ENCODE results near the gene LUZP2. TPM values are rescaled to one million over a fixed set of nuclear protein-coding genes. Genes with fewer than 3 reads are reported as not detected.

LUZP2 gene
- total RNA-seq, 6 donors from 2014 or later: 0.20 to 0.46 (median 0.23) TPM; not detected in 3

GRCh38 chr11:24855951-24856350 lies 359.1 kb downstream of the LUZP2 start:
- H3K9me3 ChIP-seq: peaks cover 0 to under 1% (median 0%) of the 10 kb centered on the region in 4 donors
- H3K27me3 ChIP-seq: no peaks in the 10 kb centered on the region
- no peak overlapping the region for H3K27ac ChIP-seq
- H3K4me1 ChIP-seq: no peaks in the 10 kb centered on the region
- H3K4me3 ChIP-seq: no peak overlapping the region
- DNase-seq: no peak
- no peaks in the 10 kb centered on the region for H3K36me3 ChIP-seq
- TF ChIP-seq POLR2A (IDR thresholded peaks at IDR 0.05) (no peak), POLR2AphosphoS5 (IDR thresholded peaks at IDR 0.05) (no peak), EP300 (IDR thresholded peaks at IDR 0.05) (no peak), CTCF (IDR thresholded peaks at IDR 0.05) (no peak)
- ATAC-seq (ENCODE audit: low FRiP score in 2 of 2): no peak

GRCh38 chr11:24859801-24860300 lies 363.0 kb downstream of the LUZP2 start:
- no peak for ATAC-seq (ENCODE audit: low FRiP score in 2 of 2)
- peaks cover 0 to 11% (median 0%) of the 10 kb centered on the region in 4 donors for H3K9me3 ChIP-seq
- WGBS, 2 donors: 71 to 72% methylated on average over 5 to 9 of the region's 9 CpGs
- no peak overlapping the region for H3K27ac ChIP-seq
- DNase-seq: no peak
- TF ChIP-seq CTCF (IDR thresholded peaks at IDR 0.05): no peak
- TF ChIP-seq POLR2A (IDR thresholded peaks at IDR 0.05): no peak
- TF ChIP-seq EP300 (IDR thresholded peaks at IDR 0.05): no peak
- no peak for TF ChIP-seq POLR2AphosphoS5 (IDR thresholded peaks at IDR 0.05)
- H3K36me3 ChIP-seq: no peaks in the 10 kb centered on the region
- no peaks in the 10 kb centered on the region for H3K4me1 ChIP-seq
- no peak overlapping the region for H3K4me3 ChIP-seq
- H3K27me3 ChIP-seq: no peaks in the 10 kb centered on the region

- DNase-seq (no peak), ATAC-seq (ENCODE audit: low FRiP score in 2 of 2) (no peak)
- Histone ChIP-seq H3K4me3 (no peak overlapping the region), H3K27me3 (no peaks in the 10 kb centered on the region), H3K9me3 (peaks cover 0 to 11% (median 0%) of the 10 kb centered on the region in 4 donors), H3K36me3 (no peaks in the 10 kb centered on the region), H3K4me1 (no peaks in the 10 kb centered on the region), H3K27ac (no peak overlapping the region)
- 83 to 84% methylated on average over 6 of the region's 6 CpGs for WGBS, 2 donors
- no peak for TF ChIP-seq POLR2AphosphoS5 (IDR thresholded peaks at IDR 0.05)
- TF ChIP-seq CTCF (IDR thresholded peaks at IDR 0.05): no peak
- TF ChIP-seq POLR2A (IDR thresholded peaks at IDR 0.05): no peak
- TF ChIP-seq EP300 (IDR thresholded peaks at IDR 0.05): no peak
Measured at GRCh38 chr11:24861440-24861839, 364.6 kb downstream of the LUZP2 start.

- no peak for ATAC-seq (ENCODE audit: low FRiP score in 2 of 2)
- Histone ChIP-seq H3K27ac (no peak overlapping the region), H3K27me3 (no peaks in the 10 kb centered on the region), H3K36me3 (no peaks in the 10 kb centered on the region), H3K9me3 (peaks cover 0 to 3% (median 0%) of the 10 kb centered on the region in 4 donors), H3K4me1 (no peaks in the 10 kb centered on the region), H3K4me3 (no peak overlapping the region)
- no peak for DNase-seq
- 62 to 66% methylated on average over 4 of the region's 4 CpGs for WGBS, 2 donors
- TF ChIP-seq POLR2AphosphoS5 (IDR thresholded peaks at IDR 0.05): no peak
Measured at GRCh38 chr11:24866743-24867142, 369.9 kb downstream of the LUZP2 start.

GRCh38 chr11:24870048-24870447 lies 373.2 kb downstream of the LUZP2 start:
- Histone ChIP-seq H3K36me3 (no peaks in the 10 kb centered on the region), H3K4me1 (no peaks in the 10 kb centered on the region), H3K27ac (no peak overlapping the region), H3K27me3 (no peaks in the 10 kb centered on the region), H3K9me3 (no peaks in the 10 kb centered on the region), H3K4me3 (no peak overlapping the region)
- WGBS, 2 donors: 25 to 48% methylated on average over 1 of the region's 1 CpG
- no peak for ATAC-seq (ENCODE audit: low FRiP score in 2 of 2)
- DNase-seq: no peak
- TF ChIP-seq POLR2AphosphoS5 (IDR thresholded peaks at IDR 0.05) (no peak), CTCF (IDR thresholded peaks at IDR 0.05) (no peak), EP300 (IDR thresholded peaks at IDR 0.05) (no peak), POLR2A (IDR thresholded peaks at IDR 0.05) (no peak)
